LNCaP clone FGC (cell line): Measurements from ENCODE around the gene PAK4.
"Not testable (repeated sequence)": the region's sequence is repeated elsewhere in the genome, so short reads cannot be mapped to it uniquely, and the experiment has no call there.

ENCODE experiments used
- DNase-seq: peaks from one replicate; pipeline ENCODE4 v3.0.0-alpha.2; 2011; ENCODE audit warnings: low read depth
- H3K4me3 ChIP-seq: 2 replicates; pipeline ENCODE4 v1.5.1; 2011; ENCODE audit warnings: mild to moderate bottlenecking, low read depth, low read length, control low read depth
- TF ChIP-seq, protein P1 (sequence below): IDR thresholded peaks from 2 replicates; pipeline ENCODE4 v1.5.1; 2012; ENCODE audit warnings: mild to moderate bottlenecking; ENCODE audit not compliant: control insufficient read depth, insufficient read depth; ENCODE audit errors: extremely low read depth

PAK4 gene

DNA sequence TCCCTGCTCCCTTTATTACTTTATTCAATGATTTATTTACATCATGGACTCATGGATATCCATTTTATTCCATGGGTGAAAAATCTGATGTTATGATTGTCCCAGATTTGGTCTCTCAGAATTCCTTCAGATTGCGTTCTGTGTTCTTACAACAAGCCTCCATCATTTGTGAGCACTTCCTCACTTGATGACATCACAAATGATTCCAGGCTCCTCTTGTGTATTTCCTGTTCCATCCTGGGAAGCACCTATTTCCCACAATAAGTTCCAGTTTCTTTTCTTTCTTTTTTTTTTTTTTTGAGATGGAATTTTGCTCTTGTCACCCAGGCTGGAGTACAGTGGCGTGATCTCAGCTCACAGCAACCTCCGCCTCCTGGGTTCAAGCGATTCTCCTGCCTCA lies 34.7 kb upstream of the PAK4 start:
- DNase-seq = no peak
- H3K4me3 ChIP-seq = no peak overlapping the region
- TF ChIP-seq, protein P1, sequence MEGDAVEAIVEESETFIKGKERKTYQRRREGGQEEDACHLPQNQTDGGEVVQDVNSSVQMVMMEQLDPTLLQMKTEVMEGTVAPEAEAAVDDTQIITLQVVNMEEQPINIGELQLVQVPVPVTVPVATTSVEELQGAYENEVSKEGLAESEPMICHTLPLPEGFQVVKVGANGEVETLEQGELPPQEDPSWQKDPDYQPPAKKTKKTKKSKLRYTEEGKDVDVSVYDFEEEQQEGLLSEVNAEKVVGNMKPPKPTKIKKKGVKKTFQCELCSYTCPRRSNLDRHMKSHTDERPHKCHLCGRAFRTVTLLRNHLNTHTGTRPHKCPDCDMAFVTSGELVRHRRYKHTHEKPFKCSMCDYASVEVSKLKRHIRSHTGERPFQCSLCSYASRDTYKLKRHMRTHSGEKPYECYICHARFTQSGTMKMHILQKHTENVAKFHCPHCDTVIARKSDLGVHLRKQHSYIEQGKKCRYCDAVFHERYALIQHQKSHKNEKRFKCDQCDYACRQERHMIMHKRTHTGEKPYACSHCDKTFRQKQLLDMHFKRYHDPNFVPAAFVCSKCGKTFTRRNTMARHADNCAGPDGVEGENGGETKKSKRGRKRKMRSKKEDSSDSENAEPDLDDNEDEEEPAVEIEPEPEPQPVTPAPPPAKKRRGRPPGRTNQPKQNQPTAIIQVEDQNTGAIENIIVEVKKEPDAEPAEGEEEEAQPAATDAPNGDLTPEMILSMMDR = no peak

DNA sequence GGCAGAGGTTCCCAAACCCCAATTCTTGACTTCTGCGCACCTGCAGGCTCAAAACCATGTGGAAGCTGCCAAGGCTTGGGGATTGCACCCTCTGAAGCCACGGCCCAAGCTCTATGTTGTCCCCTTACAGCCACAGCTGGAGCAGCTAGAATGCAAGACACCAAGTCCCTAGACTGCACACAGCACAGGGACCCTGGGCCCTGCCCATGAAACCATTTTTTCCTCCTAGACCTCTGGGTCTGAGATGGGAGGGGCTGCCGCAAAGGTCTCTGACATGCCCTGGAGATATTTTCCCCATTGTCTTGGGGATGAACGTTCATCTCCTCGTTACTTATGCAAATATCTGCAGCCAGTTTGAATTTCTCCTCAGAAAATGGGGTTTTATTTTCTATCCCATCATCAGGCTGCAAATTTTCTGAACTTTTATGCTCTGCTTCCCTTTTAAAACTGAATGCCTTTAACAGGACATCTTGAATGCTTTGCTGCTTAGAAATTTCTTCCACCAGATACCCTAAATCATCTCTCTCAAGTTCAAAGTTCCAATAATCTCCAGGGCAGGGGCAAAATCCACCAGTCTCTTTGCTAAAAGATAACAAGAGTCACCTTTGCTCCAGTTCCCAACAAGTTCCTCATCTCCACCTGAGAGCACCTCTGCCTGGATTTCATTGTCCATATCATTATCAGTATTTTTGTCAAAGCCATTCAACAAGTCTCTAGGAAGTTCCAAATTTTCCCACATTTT lies 29.6 kb upstream of the PAK4 start:
- not testable (repeated sequence) for DNase-seq, H3K4me3 ChIP-seq

DNA sequence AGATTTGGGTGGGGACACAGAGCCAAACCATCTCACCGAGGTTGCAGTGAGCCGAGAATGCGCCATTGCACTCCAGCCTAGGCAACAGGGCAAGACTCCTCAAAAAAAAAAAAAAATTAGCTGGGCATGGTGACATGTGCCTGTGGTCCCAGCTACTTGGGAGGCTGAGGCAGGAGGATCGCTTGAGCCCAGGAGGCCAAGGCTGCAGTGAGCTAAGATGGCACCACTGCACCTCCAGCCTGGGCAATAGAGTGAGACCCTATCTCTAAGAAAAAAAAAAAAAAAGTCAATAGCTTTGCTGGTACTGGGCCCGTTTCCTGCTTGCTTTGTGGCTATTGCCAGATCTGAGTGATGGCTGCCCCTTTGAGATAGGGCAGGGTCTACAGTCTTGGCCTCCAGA lies 28.3 kb upstream of the PAK4 start:
- no peak for DNase-seq
- TF ChIP-seq, protein P1 = no peak
- H3K4me3 ChIP-seq = no peak overlapping the region

- TF ChIP-seq, protein P1 = no peak
- H3K4me3 ChIP-seq = no peak overlapping the region
- DNase-seq = no peak
Observed at GRCh38 chr19:39097721-39098120, 27.9 kb upstream of the PAK4 start.

DNA sequence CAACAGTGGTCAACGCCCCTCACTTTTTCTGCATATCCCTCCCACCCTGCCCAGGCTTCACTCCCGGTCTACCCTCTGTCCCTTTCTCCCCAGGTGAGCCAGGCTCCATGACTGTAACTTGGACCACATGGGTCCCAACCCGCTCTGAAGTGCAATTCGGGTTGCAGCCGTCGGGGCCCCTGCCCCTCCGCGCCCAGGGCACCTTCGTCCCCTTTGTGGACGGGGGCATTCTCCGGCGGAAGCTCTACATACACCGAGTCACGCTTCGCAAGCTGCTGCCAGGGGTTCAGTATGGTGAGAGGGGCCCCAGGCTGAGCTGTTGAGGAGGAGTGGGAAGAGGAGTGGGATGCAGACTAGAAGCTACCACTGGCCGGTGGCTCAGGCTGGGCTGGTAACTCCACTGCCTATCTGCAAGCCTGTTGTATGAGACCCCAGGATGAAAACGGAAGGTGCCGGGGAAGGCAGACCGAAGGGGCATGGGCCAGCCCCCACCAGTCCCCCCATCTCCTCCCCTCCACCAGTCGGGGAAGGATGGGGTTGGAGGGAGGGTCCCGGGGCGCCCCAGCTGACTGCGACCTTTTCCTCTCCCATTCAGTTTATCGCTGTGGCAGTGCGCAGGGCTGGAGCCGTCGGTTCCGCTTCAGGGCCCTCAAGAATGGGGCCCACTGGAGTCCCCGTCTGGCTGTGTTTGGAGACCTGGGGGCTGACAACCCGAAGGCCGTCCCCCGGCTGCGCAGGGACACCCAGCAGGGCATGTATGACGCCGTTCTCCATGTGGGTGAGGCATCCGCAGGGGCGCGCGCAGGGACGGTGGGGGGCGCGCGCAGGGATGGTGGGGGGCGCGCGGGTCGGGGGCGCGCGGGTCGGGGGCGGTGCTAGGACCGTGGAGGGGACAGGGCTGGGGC lies 27.0 kb upstream of the PAK4 start:
- TF ChIP-seq, protein P1 = no peak
- H3K4me3 ChIP-seq = no peak overlapping the region
- no peak for DNase-seq

DNA sequence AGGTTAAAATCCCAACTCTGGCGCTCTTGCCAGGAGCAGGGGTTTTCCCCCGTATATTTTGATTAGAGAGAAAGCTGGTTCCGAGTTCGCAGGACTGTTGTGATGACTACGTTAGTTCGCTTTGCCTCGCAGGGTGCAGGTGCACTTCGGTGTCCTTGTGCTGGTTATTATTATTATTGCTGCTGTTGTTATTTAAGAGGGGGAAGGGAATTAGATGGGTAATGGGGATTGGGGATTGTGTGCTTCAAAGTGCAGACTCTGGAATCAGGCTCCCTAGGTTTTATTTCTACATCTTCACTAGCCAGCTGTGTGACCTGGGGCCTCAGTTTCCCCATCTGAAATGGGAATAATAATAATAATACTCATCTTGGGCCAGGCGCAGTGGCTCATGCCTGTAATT lies 26.2 kb upstream of the PAK4 start:
- H3K4me3 ChIP-seq = no peak overlapping the region
- no peak for DNase-seq
- TF ChIP-seq, protein P1 = no peak

DNA sequence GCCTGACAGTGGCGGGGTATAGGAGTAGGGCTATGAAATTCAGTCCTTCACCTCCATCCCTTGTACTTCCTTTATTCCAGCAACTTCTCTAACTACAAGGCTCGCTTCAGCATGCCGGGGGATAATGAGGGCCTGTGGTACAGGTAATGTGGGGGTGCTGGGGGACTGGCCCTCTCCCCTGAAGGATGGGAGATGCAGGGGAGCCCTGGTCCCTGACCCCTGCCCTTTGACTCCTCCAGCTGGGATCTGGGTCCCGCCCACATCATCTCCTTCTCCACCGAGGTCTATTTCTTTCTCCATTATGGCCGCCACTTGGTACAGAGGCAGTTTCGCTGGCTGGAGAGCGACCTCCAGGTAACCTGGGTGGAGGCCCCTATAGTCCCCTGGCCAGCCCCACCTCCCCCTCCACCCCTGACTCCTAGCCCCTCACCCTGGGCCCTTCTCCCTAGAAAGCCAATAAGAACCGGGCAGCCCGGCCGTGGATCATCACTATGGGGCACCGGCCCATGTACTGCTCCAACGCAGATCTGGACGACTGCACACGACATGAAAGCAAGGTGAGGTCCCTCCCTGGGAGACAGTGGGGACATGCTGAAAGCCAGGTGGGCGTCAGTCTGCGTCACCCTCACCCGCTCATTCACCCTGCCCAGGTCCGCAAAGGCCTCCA lies 25.0 kb upstream of the PAK4 start:
- TF ChIP-seq, protein P1 = no peak
- DNase-seq = no peak
- H3K4me3 ChIP-seq = no peak overlapping the region
